ENCODE results near the gene TOMM34.

- TF ChIP-seq BCL3 (IDR thresholded peaks at IDR 0.05) (no peak), TFCP2L1 (CRISPR knock-in tag; IDR thresholded peaks at IDR 0.05) (no peak), JUNB (IDR thresholded peaks at IDR 0.05) (no peak), CTCF (IDR thresholded peaks at IDR 0.05) (no peak), PHF8 (IDR thresholded peaks at IDR 0.05; ENCODE audit: borderline replicate concordance, low read depth) (no peak), SMC3 (IDR thresholded peaks at IDR 0.05) (no peak), HES2 (IDR thresholded peaks at IDR 0.05) (no peak), HOXA7 (CRISPR knock-in tag; IDR thresholded peaks at IDR 0.05) (no peak), REST (IDR thresholded peaks at IDR 0.05) (no peak), USF2 (IDR thresholded peaks at IDR 0.05) (no peak)
Observed at GRCh38 chr20:44918761-44919160, 41.4 kb downstream of the TOMM34 start.

Measured in A549 (cell line).